Astrocyte of the spinal cord (primary cell): Measurements from ENCODE around the gene PDE8A.

Experiments
- DNase-seq: peaks from one replicate; pipeline ENCODE4 v3.0.0; 2011; ENCODE audit warnings: low read depth, low spot score
- H3K4me3 ChIP-seq: 2 replicates; pipeline ENCODE4 v1.5.1; 2011; ENCODE audit warnings: low read depth, mild to moderate bottlenecking, low read length, moderate library complexity
- CTCF ChIP-seq: IDR thresholded peaks from 2 replicates; pipeline ENCODE4 v1.5.1; 2012; ENCODE audit warnings: low read depth, mild to moderate bottlenecking, low read length, inconsistent platforms
- in situ Hi-C: cut with HindIII; loops from 2 replicates; pipeline ENCODE4 v1.10.0; 2017; ENCODE audit warnings: low sequenced_read_pairs

The PDE8A gene

GRCh38 chr15:85063522-85064079 is 81.9 kb downstream of the PDE8A start:
- no peak overlapping the region for H3K4me3 ChIP-seq
- DNase-seq, result no peak
- in situ Hi-C loops, result no loop called here
- no peak for TF ChIP-seq CTCF

- in situ Hi-C loops, result no loop called here
- no peak for DNase-seq
- no peak overlapping the region for H3K4me3 ChIP-seq
- TF ChIP-seq CTCF, result no peak
Observed at GRCh38 chr15:85064710-85065109, 83.1 kb downstream of the PDE8A start.

- in situ Hi-C loops, result no loop called here
- TF ChIP-seq CTCF, result no peak
- DNase-seq, result no peak
- no peak overlapping the region for H3K4me3 ChIP-seq
Observed at GRCh38 chr15:85071061-85071460, 89.4 kb downstream of the PDE8A start.

GRCh38 chr15:85071504-85071903 is 89.8 kb downstream of the PDE8A start:
- in situ Hi-C loops, result no loop called here
- DNase-seq, result no peak
- TF ChIP-seq CTCF, result no peak
- no peak overlapping the region for H3K4me3 ChIP-seq

- TF ChIP-seq CTCF, result no peak
- in situ Hi-C loops, result no loop called here
- no peak for DNase-seq
- no peak overlapping the region for H3K4me3 ChIP-seq
Observed at GRCh38 chr15:85072917-85073316, 91.3 kb downstream of the PDE8A start.

- in situ Hi-C loops, result no loop called here
- no peak for TF ChIP-seq CTCF
- no peak for DNase-seq
- no peak overlapping the region for H3K4me3 ChIP-seq
Observed at GRCh38 chr15:85073556-85074194, 92.0 kb downstream of the PDE8A start.
